Astrocyte of the spinal cord (primary cell): Measurements from ENCODE around the gene NCF4.

Source experiments
- DNase-seq: peaks from one replicate; pipeline ENCODE4 v3.0.0; 2011; ENCODE audit warnings: low read depth, low spot score
- H3K4me3 ChIP-seq: 2 replicates; pipeline ENCODE4 v1.5.1; 2011; ENCODE audit warnings: low read depth, mild to moderate bottlenecking, low read length, moderate library complexity
- in situ Hi-C: cut with HindIII; loops from 2 replicates; pipeline ENCODE4 v1.10.0; 2017; ENCODE audit warnings: low sequenced_read_pairs
- TF ChIP-seq, protein P1 (sequence below): IDR thresholded peaks from 2 replicates; pipeline ENCODE4 v1.5.1; 2012; ENCODE audit warnings: low read depth, mild to moderate bottlenecking, low read length, inconsistent platforms

Gene NCF4

GRCh38 chr22:36863281-36863680 is 2.5 kb downstream of the NCF4 start:
- in situ Hi-C loops, result no loop called here
- no peak overlapping the region for H3K4me3 ChIP-seq
- DNase-seq, result no peak
- TF ChIP-seq, protein P1, sequence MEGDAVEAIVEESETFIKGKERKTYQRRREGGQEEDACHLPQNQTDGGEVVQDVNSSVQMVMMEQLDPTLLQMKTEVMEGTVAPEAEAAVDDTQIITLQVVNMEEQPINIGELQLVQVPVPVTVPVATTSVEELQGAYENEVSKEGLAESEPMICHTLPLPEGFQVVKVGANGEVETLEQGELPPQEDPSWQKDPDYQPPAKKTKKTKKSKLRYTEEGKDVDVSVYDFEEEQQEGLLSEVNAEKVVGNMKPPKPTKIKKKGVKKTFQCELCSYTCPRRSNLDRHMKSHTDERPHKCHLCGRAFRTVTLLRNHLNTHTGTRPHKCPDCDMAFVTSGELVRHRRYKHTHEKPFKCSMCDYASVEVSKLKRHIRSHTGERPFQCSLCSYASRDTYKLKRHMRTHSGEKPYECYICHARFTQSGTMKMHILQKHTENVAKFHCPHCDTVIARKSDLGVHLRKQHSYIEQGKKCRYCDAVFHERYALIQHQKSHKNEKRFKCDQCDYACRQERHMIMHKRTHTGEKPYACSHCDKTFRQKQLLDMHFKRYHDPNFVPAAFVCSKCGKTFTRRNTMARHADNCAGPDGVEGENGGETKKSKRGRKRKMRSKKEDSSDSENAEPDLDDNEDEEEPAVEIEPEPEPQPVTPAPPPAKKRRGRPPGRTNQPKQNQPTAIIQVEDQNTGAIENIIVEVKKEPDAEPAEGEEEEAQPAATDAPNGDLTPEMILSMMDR, result no peak

- in situ Hi-C loops, result no loop called here
- TF ChIP-seq, protein P1, result no peak
- no peak for DNase-seq
- H3K4me3 ChIP-seq, result no peak overlapping the region
These were observed 3.2 kb downstream of the NCF4 start for GRCh38 chr22:36863979-36864378.

GRCh38 chr22:36864454-36865215 is 3.8 kb downstream of the NCF4 start:
- TF ChIP-seq, protein P1, result no peak
- H3K4me3 ChIP-seq, result no peak overlapping the region
- no peak for DNase-seq
- in situ Hi-C loops, result no loop called here

DNA sequence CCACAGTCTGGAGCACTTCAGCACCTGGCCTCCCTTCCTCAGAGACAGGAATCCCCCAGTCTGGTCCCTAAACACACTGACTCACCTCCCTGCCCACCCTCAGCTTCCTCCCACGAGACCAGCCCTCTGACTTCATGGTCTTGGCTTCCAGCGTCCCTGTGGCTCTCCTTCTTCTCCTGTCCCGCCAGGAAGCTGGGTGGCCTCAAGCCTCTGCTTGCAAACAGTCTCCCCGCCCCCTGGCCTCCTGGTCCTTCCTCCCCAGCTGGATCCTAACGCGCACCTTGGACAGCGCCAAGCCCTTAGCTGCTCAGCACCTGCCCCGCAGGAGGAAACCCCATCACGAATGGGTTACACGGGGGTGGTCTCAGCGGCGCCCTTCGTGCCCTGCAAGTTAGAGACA is 4.5 kb downstream of the NCF4 start:
- no peak for DNase-seq
- TF ChIP-seq, protein P1, result no peak
- no peak overlapping the region for H3K4me3 ChIP-seq
- in situ Hi-C loops, result no loop called here

DNA sequence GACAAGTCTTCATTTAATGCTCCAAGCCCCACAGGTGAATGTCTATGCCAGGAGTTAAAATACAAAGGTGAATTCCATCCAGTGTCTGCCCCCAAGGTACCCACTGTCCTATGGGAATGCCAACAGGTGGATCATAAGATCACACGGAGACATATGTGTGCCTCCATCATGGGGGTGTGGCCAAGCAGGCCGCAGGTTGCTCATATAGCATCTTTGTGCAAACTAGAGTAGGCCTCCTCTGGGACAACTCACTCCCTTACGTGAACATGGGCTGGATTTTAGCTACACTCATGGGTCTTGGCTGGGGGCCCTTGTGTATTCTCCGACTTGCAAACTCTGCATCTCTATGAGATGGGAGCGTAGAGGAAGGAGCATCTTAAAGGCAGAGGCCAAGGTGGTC is 6.9 kb downstream of the NCF4 start:
- no peak for DNase-seq
- TF ChIP-seq, protein P1, result no peak
- in situ Hi-C loops, result no loop called here
- H3K4me3 ChIP-seq, result no peak overlapping the region

DNA sequence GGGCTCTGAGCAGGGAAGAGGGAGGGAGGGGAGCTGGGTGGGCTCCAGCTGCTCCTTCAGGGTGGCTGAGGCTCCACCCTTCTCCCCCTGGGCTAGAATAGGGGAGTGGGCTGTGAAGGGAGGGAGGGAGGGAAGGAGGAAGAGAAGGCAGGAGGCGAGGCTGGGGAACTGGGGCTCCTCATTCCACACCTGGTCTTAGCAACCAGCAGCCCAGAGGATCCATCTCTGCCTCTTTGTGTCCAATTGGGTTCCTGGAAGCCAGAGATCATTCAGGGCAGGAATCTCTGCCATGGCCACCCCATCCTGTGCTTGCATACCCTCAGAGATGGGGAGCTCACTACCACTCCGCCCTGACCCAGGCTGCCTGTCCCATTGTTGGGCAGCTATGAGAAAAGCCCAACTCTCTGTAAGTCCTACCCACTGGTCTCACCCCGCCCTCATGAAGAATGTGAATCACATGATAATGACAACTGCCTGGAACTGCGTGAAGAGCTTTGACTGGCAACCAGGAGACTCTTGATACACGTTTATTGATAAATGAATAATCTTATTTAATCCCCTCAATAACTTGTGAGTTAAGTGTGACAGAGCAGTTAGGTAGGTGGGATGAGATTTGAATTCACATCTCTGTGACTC is 7.9 kb downstream of the NCF4 start:
- H3K4me3 ChIP-seq, result no peak overlapping the region
- in situ Hi-C loops, result no loop called here
- TF ChIP-seq, protein P1, result no peak
- DNase-seq, result no peak
